Panc1 (cell line): ENCODE measurements around the gene SLC6A11. TPM values are rescaled to one million over a fixed set of nuclear protein-coding genes. Genes with fewer than 3 reads are reported as not detected.

ENCODE experiments used
- ATAC-seq: fragments of 200-7000 bp; cut with Tn5 transposase; 2 replicates; pipeline ENCODE4 v1.9.1; 2020; ENCODE audit warnings: mild to moderate bottlenecking, moderate library complexity
- BruUV-seq: library from RNA; stranded (reverse); fragments of 400-500 nt; replicated peaks from 2 replicates; lab custom pipeline; 2021; lab: Mats Ljungman, UMichigan
- CTCF ChIA-PET: fragments of 300-600 bp; sonication (Branson Sonifier 250); formaldehyde crosslinking; loops from one replicate; lab custom pipeline; 2022; ENCODE audit warnings: antibody characterized with exemption; lab: Charles Lee
- POLR2A ChIA-PET: fragments of 300-600 bp; sonication (Branson Sonifier 250); formaldehyde crosslinking; loops from one replicate; lab custom pipeline; 2022; ENCODE audit warnings: antibody characterized with exemption; lab: Charles Lee
- DNase-seq: peaks from one replicate; pipeline ENCODE4 v3.0.0-alpha.2; 2010; ENCODE audit warnings: low read depth, low spot score
- H3K27ac ChIP-seq: 2 replicates; pipeline ENCODE4 v1.5.1; 2011; ENCODE audit warnings: mild to moderate bottlenecking, low read length, inconsistent platforms
- H3K27me3 ChIP-seq: fragments of 200-500 bp; sonication (Bioruptor generic); 2 replicates; pipeline ENCODE4 v1.6.0; 2014; ENCODE audit warnings: low read length, inconsistent platforms; ENCODE audit not compliant: control insufficient read depth, insufficient read depth
- H3K36me3 ChIP-seq: fragments of 200-500 bp; sonication (Bioruptor generic); 2 replicates; pipeline ENCODE4 v1.5.1; 2014; ENCODE audit warnings: inconsistent platforms, mild to moderate bottlenecking, low read length, moderate library complexity; ENCODE audit not compliant: control insufficient read depth, insufficient read depth
- H3K4me1 ChIP-seq: 2 replicates; pipeline ENCODE4 v1.5.1; 2011; ENCODE audit warnings: inconsistent platforms, mild to moderate bottlenecking, low read length, moderate library complexity; ENCODE audit not compliant: control insufficient read depth, insufficient read depth
- H3K4me3 ChIP-seq, 2 experiments: 2 replicates each; pipeline ENCODE4 v1.5.1; 2011 to 2012; ENCODE audit warnings: low read depth in 2 of 2, low read length in 2 of 2, mild to moderate bottlenecking in 2 of 2, inconsistent platforms in 1 of 2, moderate library complexity in 1 of 2
- H3K9me3 ChIP-seq: fragments of 200-500 bp; sonication (Bioruptor generic); 2 replicates; pipeline ENCODE4 v1.5.1; 2014; ENCODE audit warnings: low read depth, mild to moderate bottlenecking, inconsistent platforms, low read length, moderate library complexity; ENCODE audit not compliant: control insufficient read depth, insufficient read depth
- CTCF ChIP-seq: fragments of 450-650 bp; IDR thresholded peaks from 2 replicates; pipeline ENCODE4 v1.5.1; 2017; ENCODE audit warnings: mild to moderate bottlenecking
- POLR2AphosphoS5 ChIP-seq: IDR thresholded peaks from 2 replicates; pipeline ENCODE4 v1.6.1; 2012; ENCODE audit warnings: mild to moderate bottlenecking, low read depth, low read length, moderate library complexity
- REST ChIP-seq, 2 experiments: IDR thresholded peaks; 2 replicates each; pipeline ENCODE4 v1.6.1; 2011 to 2012; ENCODE audit warnings: low read depth in 2 of 2, control low read depth in 1 of 2, low read length in 1 of 2, mild to moderate bottlenecking in 1 of 2, moderate library complexity in 1 of 2; ENCODE audit not compliant: insufficient read depth in 1 of 2
- SIN3A ChIP-seq: IDR thresholded peaks from 2 replicates; pipeline ENCODE4 v1.6.1; 2012; ENCODE audit warnings: low read depth, mild to moderate bottlenecking, low read length, moderate library complexity, borderline replicate concordance; ENCODE audit not compliant: insufficient read depth
- TCF7L2 ChIP-seq: IDR thresholded peaks from 2 replicates; pipeline ENCODE4 v1.6.1; 2011; ENCODE audit warnings: mild to moderate bottlenecking, low read depth, low read length, inconsistent platforms
- in situ Hi-C: cut with HindIII; loops from 2 replicates; pipeline ENCODE4 v1.10.0; 2016; ENCODE audit warnings: low sequenced_read_pairs, low pct_unique_long_range_greater_than_20kb
- intact Hi-C: fragments of 100-400 bp; cut with micrococcal nuclease; formaldehyde crosslinking; loops from one replicate; pipeline ENCODE4 v1.10.0; 2022; ENCODE audit not compliant: unreplicated experiment
- total RNA-seq: library from RNA; stranded (reverse); gene quantifications from one replicate; pipeline ENCODE4 v1.2.1, GENCODE V29; 2021; ENCODE audit not compliant: unreplicated experiment

SLC6A11 gene
- total RNA-seq, 1 experiment from 2014 or later, result not detected

GRCh38 chr3:10778492-10779292 is 37.3 kb upstream of the SLC6A11 start:
- intact Hi-C loops, result no loop called here
- no TSS peak for BruUV-seq
- DNase-seq, result no peak

GRCh38 chr3:10779293-10779805 is 36.7 kb upstream of the SLC6A11 start:
- H3K27me3 ChIP-seq, result no peaks in the 10 kb centered on the region; the same call in 1 of the 2 replicates
- POLR2A ChIA-PET, result no interaction called here
- intact Hi-C loops (no loop called here), in situ Hi-C loops (no loop called here)
- no peaks in the 10 kb centered on the region for H3K9me3 ChIP-seq
- no peaks in the 10 kb centered on the region for H3K36me3 ChIP-seq
- BruUV-seq, result no TSS peak
- no peak overlapping the region for H3K27ac ChIP-seq
- no peak for ATAC-seq
- H3K4me1 ChIP-seq, result no peaks in the 10 kb centered on the region
- no peak overlapping the region for H3K4me3 ChIP-seq
- DNase-seq, result no peak
- CTCF ChIA-PET, result no interaction called here
- no peak for TF ChIP-seq SIN3A
- no peak for TF ChIP-seq REST (IDR thresholded peaks at IDR 0.05; ENCODE audit: insufficient read depth in 1 of 2, low read depth in 2 of 2, low read length in 1 of 2)
- TF ChIP-seq TCF7L2, result no peak
- TF ChIP-seq CTCF, result no peak

More at GRCh38 chr3:10778492-10779292, 37.3 kb upstream of the SLC6A11 start:
- TF ChIP-seq SIN3A (no peak), TCF7L2 (no peak), POLR2AphosphoS5 (no peak), CTCF (no peak), REST (IDR thresholded peaks at IDR 0.05; ENCODE audit: insufficient read depth in 1 of 2, low read depth in 2 of 2, low read length in 1 of 2) (no peak)
- ATAC-seq, result no peak
- ChIA-PET CTCF (no interaction called here), POLR2A (no interaction called here)
- Histone ChIP-seq H3K4me3 (no peak overlapping the region), H3K9me3 (no peaks in the 10 kb centered on the region), H3K27ac (no peak overlapping the region), H3K4me1 (no peaks in the 10 kb centered on the region), H3K27me3 (no peaks in the 10 kb centered on the region; the same call in 1 of the 2 replicates), H3K36me3 (no peaks in the 10 kb centered on the region)
- in situ Hi-C loops, result no loop called here
